ENCODE results near the gene PRR36. TPM values are rescaled to one million over a fixed set of nuclear protein-coding genes. Genes with fewer than 3 reads are reported as not detected.
"Not testable (repeated sequence)": the region's sequence is repeated elsewhere in the genome, so short reads cannot be mapped to it uniquely, and the experiment has no call there.

Gene PRR36
- total RNA-seq = under 1 TPM in 1 of 2 experiments, not detected in 1; 0.10 TPM

DNA sequence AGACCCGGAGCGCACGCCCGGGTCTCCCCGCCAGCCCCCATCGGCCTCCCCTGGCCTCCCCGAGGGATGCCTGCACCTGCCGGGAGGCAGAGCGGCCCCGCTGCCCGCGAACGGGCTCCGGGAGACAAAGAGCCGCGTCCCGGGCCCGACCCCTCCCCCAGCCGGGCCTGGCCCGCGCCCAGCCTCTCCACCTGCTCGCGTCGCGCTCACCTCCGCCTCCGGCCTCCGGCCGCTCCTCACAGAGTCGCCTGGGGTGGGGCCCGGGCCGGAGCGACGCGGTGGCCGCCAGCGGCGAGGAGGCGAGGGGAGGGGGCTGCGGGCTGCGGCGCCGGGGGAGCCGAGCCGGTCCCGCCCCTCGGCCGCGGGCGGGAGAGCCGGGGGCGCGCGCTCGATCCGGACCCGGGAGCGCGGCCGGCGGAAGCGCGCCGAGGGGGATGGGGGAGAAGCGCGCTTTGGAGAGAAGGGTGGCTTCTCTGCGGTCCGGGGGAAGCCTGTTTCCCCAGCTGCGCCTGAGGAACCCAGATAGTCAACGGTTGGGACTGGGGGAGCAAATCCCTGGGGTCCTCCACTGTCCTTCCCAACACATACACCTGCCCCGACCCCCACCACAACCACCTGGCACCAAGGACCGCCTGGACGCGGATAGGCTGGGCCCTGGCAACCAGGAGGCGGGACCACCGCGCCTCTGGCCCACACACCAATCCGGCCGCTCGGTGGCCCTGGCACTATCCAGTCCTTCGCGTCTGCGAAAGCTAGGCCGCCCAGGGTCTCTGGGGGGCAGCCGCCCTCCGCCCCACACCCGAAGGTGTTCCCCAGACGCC lies at the start of gene PRR36:
TSS of gene PRR36 (minus strand) at position 315 of the 821 bp plus-strand sequence. CDS start 701 bp downstream, outside the sequence.
- Mint-ChIP-seq H3K27me3 (peaks cover 45% of the 10 kb centered on the region), H3K4me1 (peaks cover 24% of the 10 kb centered on the region), H3K9me3 (no peaks in the 10 kb centered on the region), H3K4me3 (peak within 1 kb of the TSS; percentile 72), H3K36me3 (no peaks in the 10 kb centered on the region), H3K27ac (no peak within 1 kb of the TSS)
- DNase-seq = peak; percentile 33

DNA sequence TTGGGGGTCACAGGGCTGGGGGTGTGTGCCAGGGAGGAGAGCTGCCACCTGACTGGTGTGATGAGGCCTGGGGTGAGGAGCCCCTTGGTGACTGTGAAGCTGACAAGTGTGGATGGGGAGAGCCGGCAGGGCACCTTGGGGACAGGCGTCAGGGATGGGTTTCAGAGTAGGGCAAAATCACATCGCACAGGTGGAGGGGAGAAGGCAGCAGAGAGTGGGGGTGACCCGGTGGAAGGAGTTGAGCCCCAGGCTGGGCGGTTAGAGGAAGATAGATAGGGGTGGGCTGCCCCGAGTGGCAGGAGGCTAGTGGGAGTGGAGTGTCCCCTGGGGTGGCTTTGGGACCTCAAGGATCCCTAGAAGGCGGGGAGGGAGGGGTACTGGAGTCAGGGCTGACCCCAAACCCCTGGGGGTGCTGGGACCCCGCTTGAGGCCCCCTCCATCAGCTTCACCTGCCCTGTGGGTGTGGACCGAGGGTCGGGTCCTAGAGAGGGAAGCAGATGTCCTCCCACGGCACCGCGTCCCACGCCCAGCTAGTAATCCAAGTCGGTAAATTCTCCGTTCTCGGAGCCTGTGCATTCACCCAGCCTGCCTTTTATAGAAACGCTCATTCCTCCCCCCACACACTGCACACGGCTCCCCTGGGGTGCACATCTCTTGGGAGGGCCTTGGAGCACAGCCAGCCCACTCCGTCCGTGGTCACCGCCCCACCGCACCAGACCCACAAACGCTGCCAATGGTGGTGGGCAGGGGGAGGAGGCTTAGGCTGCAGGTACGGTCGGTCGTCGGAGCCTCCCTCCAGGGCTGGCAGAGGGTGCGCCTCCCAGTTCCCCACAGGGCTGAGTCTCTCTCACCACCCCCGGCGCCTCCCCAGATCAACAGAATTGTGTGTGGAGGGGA lies 49.4 kb upstream of the PRR36 start:
- H3K4me3 Mint-ChIP-seq = no peak overlapping the region
- no peak for DNase-seq
- H3K4me1 Mint-ChIP-seq = peaks cover 23% of the 10 kb centered on the region
- H3K36me3 Mint-ChIP-seq = peaks cover 7% of the 10 kb centered on the region
- no peaks in the 10 kb centered on the region for H3K9me3 Mint-ChIP-seq
- peaks cover 16% of the 10 kb centered on the region for H3K27me3 Mint-ChIP-seq
- H3K27ac Mint-ChIP-seq = no peak overlapping the region

DNA sequence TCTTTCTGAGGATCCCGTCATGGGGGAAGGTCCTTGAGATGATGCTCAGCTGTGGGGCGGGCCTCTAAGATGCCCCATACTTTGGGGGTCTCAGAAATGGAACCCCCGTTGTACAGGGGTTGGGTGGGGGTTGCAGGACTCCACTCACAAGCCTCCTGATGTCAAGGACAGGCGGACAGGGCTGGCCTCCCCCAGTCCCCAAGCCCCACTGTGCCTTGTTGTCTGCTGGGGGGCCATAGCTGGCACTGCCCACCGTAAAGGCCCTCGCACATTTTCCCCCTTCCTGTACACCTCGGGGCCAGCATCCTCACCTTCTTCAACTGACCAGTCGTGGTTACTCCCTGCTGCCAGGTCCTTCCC lies 48.6 kb upstream of the PRR36 start:
- peaks cover 7% of the 10 kb centered on the region for H3K36me3 Mint-ChIP-seq
- DNase-seq = no peak
- no peak overlapping the region for H3K27ac Mint-ChIP-seq
- peaks cover 24% of the 10 kb centered on the region for H3K27me3 Mint-ChIP-seq
- no peaks in the 10 kb centered on the region for H3K9me3 Mint-ChIP-seq
- H3K4me1 Mint-ChIP-seq = peaks cover 25% of the 10 kb centered on the region
- no peak overlapping the region for H3K4me3 Mint-ChIP-seq

DNA sequence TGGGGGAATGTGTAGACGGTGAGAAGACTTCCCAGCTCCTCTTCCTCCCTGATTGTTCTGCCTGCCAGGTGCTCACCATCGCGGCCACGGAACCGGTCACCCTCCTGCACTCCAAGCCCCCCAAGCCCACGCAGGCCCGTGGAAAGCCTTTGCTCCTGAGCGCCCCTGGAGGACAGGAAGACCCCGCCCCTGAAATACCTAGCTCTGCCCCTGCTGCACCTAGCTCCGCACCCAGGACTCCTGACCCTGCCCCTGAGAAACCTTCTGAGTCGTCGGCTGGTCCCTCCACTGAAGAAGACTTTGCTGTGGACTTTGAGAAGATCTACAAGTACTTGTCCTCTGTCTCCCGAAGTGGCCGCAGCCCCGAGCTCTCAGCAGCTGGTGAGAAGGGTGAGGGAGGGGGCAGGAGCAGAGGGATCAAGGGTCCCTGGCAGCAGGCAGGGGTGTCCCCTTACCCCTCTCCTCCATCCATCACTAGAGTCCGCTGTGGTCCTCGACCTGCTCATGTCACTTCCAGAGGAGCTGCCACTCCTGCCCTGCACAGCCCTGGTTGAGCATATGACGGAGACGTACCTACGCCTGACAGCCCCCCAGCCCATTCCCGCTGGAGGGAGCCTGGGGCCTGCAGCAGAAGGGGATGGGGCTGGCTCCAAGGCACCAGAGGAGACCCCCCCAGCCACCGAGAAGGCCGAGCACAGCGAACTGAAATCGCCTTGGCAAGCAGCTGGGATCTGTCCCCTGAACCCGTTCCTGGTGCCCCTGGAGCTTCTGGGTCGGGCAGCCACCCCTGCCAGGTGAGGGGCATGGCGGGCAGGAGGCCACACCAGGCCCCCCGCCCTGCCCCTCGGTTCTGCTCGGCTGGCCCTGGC lies 48.0 kb upstream of the PRR36 start:
- no peak for DNase-seq
- no peak overlapping the region for H3K27ac Mint-ChIP-seq
- peak overlapping the region; percentile 34 for H3K4me3 Mint-ChIP-seq
- H3K36me3 Mint-ChIP-seq = peaks cover 7% of the 10 kb centered on the region
- peaks cover 27% of the 10 kb centered on the region for H3K27me3 Mint-ChIP-seq
- H3K4me1 Mint-ChIP-seq = peaks cover 25% of the 10 kb centered on the region
- H3K9me3 Mint-ChIP-seq = no peaks in the 10 kb centered on the region

DNA sequence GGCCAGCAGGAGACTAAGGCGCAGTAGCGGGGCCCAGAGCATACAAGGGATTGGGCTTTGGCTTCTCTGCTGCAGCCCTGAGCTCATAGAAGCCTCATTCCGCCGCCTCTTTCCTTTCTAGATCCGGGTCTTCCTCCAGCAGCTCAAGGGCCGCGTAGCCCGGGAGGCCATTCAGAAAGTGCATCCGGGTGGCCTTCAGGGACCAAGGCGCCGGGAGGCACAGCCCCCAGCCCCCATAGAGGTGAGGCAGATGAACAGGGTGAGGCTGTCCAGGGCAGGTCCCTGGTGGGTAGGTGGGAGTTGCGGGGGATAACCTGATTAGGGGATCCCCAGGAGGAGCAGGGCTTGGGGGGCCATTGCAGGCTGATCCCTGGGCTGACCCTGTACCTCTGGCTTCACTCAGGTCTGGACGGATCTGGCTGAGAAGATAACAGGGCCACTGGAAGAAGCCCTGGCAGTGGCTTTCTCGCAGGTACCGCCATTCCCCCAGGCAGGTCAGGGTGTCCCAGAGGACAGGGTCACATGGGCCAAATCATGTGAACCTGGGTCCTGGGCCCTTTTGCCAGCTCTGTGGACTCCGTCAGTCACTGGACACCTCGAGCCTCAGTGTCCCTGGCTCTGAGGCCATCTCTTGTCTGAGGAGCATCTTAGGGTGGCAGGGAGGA lies 47.2 kb upstream of the PRR36 start:
- H3K27me3 Mint-ChIP-seq = peaks cover 32% of the 10 kb centered on the region
- H3K9me3 Mint-ChIP-seq = no peaks in the 10 kb centered on the region
- DNase-seq = no peak
- H3K4me3 Mint-ChIP-seq = peak overlapping the region; percentile 76
- peak overlapping the region; percentile 82 for H3K27ac Mint-ChIP-seq
- H3K36me3 Mint-ChIP-seq = peaks cover 6% of the 10 kb centered on the region
- peaks cover 26% of the 10 kb centered on the region for H3K4me1 Mint-ChIP-seq

DNA sequence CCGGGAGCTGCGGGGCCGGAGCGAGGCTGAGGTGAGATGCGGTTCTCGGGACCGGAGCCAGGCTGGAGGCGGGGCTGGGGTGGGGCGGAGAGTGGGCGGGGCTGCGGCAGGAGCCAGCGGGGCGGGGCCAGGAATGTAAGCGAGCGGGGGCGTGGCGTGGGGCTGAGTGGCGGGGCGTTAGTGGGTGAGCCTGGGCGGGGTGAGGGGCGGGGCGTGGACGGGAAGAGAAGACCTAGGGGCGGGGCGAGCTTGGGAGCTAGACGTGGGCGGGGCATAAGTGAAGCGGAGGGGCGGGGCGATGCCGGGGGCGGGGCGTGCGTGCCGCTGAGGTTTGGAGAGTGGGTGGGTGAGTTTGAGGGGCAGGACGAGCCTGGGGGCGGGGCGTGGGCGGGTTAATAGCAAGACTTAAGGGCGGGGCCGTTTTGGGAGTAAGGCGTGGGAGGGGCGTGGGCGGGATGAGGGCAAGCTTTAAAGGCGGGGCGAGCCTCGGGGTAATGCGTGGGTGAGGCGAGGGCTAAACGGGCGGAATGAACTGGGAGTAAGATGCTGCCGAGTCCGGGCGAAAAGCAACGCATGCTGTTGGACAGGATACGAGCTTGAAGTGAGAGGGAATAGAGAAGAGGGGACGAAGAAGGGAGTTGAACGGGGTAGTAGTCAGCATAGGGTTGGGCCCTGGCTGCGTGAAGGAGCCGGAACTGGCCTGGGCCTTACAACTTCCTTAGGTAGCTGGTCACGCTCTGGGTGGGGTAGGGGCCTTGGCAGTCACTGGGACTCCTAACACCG lies 46.5 kb upstream of the PRR36 start:
- H3K4me1 Mint-ChIP-seq = peaks cover 23% of the 10 kb centered on the region
- H3K27ac Mint-ChIP-seq = peak overlapping the region; percentile 82
- H3K27me3 Mint-ChIP-seq = peaks cover 35% of the 10 kb centered on the region
- H3K4me3 Mint-ChIP-seq = peak overlapping the region; percentile 76
- peaks cover 3% of the 10 kb centered on the region for H3K36me3 Mint-ChIP-seq
- no peaks in the 10 kb centered on the region for H3K9me3 Mint-ChIP-seq
- peak; percentile 94 for DNase-seq

DNA sequence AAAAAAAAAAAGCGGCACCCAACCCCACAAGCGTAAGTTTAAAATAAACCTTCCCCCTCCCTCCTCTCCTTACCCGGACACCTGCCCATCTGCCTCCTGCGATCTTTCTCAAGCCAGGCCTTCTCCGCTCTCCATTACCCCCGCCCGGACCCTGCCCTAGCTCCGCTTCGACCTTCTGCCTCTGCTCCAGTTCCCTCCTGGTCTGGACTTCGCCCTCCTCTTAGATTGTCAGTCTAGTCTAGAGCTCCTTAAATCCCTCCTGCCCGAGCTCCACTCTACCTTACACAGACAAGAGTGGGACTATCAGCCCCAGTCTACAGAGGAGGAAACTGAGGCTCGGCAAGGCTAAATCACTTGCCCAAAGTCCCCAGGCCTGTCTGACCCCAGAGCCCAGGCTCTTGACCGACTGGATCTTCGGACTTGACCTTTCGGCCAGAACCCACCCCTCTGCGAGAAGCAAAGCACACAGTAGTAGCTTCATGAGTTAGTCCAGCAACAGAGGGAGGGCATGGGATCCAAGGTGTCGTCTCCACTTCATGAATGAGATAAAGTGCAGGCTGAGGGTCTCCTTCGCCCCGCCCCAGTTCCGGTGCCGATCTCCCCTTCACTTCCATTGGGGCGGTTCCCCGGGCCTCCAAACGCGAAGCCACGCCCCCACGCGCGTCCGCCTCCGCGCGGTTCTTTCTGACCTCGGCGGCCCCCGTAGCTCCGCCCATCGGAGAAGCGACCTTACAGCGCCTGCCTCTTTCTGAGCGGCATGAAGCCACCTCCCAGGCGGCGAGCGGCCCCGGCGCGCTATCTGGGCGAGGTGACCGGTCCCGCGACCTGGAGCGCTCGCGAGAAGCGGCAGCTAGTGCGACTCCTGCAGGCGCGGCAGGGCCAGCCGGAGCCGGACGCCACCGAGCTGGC lies 45.7 kb upstream of the PRR36 start, which contains the start of gene SNAPC2:
TSS of gene SNAPC2 (plus strand) at position 729 of the 909 bp plus-strand sequence. CDS start at position 758, 29 bp downstream.
- H3K27me3 Mint-ChIP-seq = peaks cover 44% of the 10 kb centered on the region
- peak within 1 kb of the TSS; percentile 82 for H3K27ac Mint-ChIP-seq
- peaks cover 26% of the 10 kb centered on the region for H3K4me1 Mint-ChIP-seq
- H3K4me3 Mint-ChIP-seq = peak within 1 kb of the TSS; percentile 76
- peak; percentile 97 for DNase-seq
- H3K9me3 Mint-ChIP-seq = no peaks in the 10 kb centered on the region
- H3K36me3 Mint-ChIP-seq = peaks cover 3% of the 10 kb centered on the region

DNA sequence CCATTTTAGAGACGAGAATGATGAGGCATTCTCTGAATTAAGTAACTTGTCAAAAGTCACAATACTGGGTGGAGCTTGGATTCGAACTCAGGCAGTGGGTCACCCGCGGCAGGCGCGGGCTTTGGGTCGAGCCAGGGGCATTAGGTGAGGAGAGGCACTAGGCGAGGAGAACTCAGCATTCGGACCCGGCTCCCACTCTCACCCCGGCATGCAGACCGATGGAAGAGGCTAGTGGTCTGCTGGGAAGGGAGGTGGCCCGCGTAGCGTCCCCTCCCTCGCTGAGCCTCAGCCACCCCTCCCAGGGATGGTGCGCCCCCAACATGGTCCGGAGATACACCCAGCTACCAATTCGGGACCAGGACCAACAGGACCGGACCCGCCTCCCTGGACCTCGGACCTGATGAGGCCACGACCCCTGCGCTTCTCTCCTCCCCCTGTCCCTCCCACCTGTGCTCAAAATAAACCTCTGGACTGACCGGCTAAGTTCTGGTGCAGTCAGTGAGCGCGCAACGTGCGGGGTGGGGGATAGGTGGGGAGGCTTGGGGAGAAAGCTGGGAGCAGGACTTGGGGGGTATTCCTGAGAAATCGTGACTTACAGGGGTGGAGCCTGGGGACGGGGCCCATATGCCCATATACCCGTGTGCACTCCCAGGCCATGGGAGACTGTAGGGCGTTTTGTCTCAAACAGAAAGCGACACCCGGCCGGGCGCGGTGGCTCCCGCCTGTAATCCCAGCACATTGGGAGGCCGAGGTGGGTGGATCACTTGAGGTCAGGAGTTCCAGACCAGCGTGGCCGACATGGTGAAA lies 44.6 kb upstream of the PRR36 start:
- H3K9me3 Mint-ChIP-seq = no peaks in the 10 kb centered on the region
- H3K36me3 Mint-ChIP-seq = peaks cover 3% of the 10 kb centered on the region
- DNase-seq = no peak
- peaks cover 51% of the 10 kb centered on the region for H3K27me3 Mint-ChIP-seq
- H3K4me3 Mint-ChIP-seq = peak overlapping the region; percentile 76
- H3K4me1 Mint-ChIP-seq = peaks cover 26% of the 10 kb centered on the region
- H3K27ac Mint-ChIP-seq = no peak overlapping the region

DNA sequence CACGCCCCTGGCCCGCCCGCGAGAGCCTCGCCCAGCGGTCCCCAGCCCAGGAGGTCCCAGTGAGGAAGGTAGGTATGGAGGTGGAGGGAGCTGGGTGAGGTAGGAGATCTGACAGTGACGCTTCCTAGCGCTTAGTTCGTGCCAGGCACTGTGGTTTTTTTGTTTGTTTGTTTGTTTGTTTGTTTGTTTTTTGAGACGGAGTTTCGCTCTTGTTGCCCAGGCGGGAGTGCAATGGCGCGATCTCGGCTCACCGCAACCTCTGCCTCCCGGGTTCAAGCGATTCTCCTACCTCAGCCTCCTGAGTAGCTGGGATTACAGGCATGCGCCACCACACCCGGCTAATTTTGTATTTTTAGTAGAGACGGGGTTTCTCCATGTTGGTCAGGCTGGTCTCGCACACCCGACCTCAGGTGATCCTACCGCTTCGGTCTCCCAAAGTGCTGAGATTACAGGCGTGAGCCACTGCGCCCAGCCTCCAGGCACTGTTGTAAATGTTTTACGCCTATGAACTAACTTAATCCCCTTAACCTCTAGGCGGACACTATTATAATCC lies 43.9 kb upstream of the PRR36 start:
- Mint-ChIP-seq H3K4me3 (peak overlapping the region; percentile 55), H3K27me3 (peaks cover 51% of the 10 kb centered on the region), H3K4me1 (peaks cover 26% of the 10 kb centered on the region)
- H3K36me3 Mint-ChIP-seq, H3K9me3 Mint-ChIP-seq, H3K27ac Mint-ChIP-seq, DNase-seq: not testable (repeated sequence)

DNA sequence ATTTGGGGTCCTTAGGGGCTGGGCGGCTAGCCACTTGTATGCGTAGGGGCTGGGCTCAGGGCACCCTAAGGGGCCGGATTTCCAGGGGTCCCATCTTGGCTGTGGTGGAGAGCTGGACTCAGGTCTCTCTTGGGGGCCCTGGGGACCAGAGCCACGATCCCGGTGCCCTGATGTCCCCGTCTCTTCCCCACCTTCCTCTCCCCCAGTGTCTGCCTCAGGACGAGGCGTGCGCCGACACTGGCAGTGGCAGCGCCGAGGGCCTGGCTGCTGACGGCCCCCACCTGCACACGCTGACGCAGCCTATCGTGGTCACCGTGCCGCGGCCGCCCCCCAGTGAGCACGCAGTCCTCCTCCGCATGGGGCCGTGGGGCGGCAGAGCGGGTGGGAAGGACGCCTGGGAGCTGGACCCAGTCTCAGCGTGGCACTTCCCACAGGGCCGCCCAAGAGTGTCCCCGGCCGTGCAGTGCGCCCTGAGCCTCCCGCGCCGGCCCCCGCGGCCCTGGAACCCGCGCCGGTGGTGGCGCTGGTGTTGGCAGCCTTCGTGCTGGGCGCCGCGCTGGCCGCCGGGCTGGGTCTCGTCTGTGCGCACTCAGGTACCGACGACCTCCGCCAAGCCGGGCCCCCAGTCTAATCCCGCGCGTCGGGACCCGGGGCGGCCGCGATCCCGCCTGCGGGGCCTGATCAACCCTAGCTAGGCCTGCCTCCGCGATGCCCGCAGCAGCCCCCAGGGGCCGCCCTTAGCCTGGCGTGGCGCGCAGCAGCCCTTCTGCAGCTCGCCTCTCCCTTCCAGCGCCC lies 43.3 kb upstream of the PRR36 start:
- Mint-ChIP-seq H3K9me3 (no peaks in the 10 kb centered on the region), H3K27me3 (peaks cover 51% of the 10 kb centered on the region), H3K4me3 (peak overlapping the region; percentile 73), H3K4me1 (peaks cover 26% of the 10 kb centered on the region), H3K27ac (no peak overlapping the region), H3K36me3 (peaks cover 9% of the 10 kb centered on the region)
- DNase-seq = peak; percentile 69

DNA sequence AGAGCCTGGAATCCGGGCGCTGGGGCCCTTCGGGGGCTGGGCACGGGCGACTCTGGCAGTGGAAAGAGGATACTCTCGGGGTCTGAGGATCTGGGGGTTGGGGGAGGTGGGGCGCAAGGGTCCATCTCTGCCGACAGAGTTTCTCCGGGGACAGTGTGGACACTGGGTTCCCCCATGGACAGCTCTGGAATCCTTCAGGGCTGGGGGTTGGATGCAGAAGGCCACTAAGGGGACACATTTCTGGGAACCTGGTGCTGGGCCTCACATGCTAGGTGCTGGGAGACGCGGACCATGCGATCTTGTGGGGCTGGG lies 42.7 kb upstream of the PRR36 start:
- H3K36me3 Mint-ChIP-seq = peaks cover 9% of the 10 kb centered on the region
- peak overlapping the region; percentile 73 for H3K4me3 Mint-ChIP-seq
- H3K9me3 Mint-ChIP-seq = no peaks in the 10 kb centered on the region
- peak overlapping the region; percentile 38 for H3K27ac Mint-ChIP-seq
- peaks cover 51% of the 10 kb centered on the region for H3K27me3 Mint-ChIP-seq
- H3K4me1 Mint-ChIP-seq = peaks cover 21% of the 10 kb centered on the region
- DNase-seq = no peak

All from activated naive CD8-positive, alpha-beta T cell treated with anti-CD3 and anti-CD28 coated beads for 36 hours (primary cell).